NCI-H2081 treated with DMSO at 0.1 percent for 48 hours (cell line): ENCODE results near the gene OSBPL5.
"Not testable (repeated sequence)": the region's sequence is repeated elsewhere in the genome, so short reads cannot be mapped to it uniquely, and the experiment has no call there.

Experiments
- DNase-seq: peaks from one replicate; lab custom pipeline; 2025; lab: John Stamatoyannopoulos, UW

The OSBPL5 gene

DNA sequence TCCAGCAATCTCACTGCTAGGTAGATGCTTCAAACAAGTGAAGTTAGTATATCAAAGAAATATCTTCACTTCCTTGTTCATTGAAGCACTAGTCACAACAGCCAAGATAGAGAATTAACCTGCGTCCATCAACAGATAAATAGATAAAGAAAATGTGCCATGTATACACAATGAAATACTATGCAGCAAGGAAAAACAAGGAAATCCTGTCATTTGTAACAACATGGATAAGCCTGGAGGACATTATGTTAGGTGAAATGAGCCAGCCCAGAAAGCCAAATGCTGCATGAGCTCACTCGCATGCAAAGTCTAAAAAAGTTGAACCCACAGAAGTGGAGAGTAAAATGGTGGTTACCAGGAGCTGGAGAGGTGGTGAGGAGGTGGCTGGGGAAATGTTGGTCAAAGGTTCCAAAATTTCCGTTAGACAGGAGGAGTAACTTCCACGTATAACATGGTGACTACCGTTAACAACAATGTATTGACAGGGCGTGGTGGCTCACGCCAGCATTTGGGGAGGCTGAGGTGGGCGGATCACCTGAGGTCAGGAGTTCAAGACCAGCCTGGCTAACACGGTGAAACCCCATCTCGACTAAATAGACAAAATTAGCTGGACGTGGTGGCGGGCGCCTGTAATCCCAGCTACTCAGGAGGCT lies 84.3 kb downstream of the OSBPL5 start:
- no peak for DNase-seq

DNA sequence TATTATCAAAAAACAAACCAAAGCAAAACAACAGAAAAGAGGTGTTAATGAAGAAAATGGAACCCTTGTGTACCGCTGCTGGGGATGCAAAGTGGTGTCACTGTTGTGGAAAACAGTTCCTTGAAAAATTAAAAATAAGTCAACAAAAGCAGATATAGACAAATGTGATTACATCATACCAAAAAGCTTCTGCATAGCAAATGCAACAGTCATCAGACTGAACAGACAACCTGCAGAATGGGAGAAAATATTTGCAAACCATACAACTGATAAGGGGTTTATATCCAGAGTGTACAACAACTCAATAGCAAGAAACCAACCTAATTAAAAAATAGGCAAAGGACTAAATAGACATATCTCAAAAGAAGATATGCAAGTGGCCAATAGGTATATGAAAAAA lies 85.0 kb downstream of the OSBPL5 start:
- DNase-seq, result no peak

DNA sequence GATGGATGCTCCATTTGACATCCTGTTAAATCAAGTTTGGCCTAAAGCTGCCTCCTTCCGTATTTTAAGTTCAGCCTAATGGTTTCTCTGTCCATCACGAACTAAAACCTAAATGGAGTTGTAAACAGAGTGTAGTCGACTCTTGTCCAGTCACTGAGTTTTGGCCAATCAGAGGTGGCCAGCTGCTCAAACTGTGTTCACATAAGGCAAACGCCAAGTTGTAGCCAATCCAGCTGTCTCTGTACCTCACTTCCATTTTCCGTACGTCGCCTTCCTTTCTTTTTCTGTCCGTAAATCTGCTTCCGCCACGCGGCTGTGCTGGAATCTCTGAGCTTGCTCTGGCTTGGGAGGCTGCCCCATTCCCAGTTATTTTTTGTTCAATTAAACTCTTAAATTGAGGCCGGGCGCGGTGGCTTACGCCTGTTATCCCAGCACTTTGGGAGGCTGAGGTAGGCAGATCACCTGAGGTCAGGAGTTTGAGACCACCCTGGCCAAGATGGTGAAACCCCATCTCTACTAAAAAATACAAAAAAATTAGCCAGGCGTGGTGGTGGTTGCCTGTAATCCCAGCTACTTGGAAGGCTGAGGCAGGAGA lies 87.2 kb downstream of the OSBPL5 start:
- DNase-seq, result no peak

DNA sequence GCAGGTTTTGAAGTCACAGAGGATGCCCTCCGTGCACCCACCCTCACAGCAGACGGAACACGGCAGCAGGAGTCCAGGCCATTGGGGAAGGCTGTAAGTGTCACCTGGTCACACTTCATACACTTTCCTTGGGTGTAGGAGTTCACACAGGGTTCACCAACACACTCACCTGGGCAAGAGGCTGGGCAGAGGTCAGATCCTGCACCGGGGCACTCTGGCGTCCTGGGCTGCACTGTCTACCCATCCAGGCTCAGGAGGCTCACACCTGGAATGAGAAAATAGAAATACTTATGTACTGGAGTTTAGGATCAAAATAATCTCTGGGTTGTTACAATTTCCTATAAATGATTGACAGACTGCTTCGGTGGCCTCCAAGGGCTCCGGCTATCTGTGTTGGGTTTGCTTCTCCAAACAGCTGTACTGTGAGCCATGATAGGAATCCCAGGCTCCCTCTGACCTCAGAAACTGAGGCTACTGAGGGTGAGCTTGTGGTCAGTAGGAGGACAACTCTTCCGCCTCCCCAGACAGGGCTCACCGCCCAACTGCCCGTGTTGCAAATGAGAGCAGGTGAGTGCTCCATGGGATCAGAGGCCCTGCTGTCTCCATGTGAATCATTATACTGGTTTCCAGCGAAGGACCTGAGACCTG lies 87.8 kb downstream of the OSBPL5 start:
- DNase-seq, result no peak

DNA sequence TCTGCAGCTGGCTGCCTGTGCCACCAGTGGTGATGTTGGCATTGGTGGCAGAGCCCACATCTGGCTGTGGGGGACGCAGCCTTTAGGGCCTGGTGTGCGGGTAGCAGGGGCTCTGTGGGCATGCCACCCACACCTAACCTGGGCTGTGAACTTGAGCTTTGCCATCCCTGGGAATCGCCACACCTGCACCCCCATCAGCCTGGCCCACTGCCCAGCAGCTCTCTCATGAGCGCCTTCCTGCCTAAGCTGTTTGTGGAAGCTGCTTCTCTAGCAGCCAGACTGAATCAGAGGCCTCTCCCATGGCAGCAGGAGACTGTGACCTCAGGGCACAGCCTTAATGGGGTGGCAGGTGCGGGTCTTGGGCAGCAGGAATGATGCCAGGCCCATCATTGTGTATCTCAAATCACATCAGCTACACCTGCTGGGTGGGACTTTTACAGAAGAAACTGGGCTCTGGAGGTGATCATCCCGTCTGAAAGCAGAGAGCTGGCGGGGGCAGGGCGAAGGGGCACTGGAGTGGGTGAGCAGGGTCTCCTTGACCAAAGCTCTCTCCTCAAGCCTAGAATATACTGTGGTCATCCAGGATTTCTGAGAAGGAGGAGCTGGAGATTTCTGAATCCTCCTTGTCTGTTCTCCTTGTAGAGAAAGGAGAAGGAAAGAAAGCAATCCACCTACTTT lies 90.1 kb downstream of the OSBPL5 start:
- DNase-seq, result peak; percentile 31

DNA sequence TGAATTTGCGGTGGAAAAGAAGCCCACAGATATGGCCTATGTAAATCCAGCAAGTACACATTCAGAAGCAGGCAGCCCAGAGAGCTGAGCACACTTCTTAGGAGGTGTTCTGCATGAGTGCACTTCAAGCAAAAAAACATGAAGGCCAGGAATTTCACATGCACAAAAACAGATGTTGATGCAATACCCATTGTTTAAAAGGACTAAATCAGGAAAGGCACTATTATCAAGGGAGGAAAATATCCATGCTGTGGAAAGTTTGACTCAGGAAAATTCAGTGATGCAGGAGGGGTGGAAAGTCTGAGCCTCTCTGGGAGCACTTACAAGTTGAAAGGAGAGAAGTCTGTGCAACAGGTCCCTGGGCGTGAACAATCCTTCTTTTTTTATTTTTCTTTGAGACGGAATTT lies 92.1 kb downstream of the OSBPL5 start:
- no peak for DNase-seq

DNA sequence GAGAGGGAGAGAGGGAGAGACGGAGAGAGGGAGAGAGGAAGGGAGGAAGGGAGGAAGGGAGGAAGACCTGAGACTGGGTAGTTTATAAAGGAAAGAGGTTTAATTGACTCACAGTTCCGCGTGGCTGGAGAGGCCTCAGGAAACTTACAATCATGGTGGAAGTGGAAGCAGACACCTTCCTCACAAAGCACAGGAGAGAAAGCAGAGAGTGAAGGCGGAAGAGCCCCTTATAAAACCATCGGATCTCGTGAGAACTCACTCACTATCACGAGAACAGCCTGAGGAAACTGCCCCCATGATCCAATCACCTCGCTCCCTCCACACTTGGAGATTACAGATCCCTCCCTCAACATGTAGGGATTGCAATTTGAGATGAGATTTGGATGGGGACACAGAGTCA lies 95.7 kb downstream of the OSBPL5 start:
- no peak for DNase-seq

DNA sequence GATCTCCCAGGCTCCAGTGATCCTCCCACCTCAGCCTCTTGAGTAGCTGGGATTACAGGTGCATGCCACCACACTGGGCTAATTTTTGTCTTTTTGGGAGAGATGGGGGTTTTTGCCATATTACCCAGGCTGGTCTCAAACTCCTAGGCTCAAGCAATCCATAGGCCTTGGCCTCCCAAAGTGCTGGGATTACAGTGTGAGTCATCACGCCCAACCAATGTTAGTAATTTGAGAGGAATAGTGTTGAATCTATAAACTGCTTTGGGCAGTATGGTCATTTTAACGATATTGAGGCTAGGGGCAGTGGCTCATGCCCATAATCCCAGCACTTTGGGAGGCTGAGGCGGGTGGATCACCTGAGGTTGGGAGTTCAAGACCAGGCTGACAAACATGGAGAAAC lies 98.8 kb downstream of the OSBPL5 start:
- not testable (repeated sequence) for DNase-seq

DNA sequence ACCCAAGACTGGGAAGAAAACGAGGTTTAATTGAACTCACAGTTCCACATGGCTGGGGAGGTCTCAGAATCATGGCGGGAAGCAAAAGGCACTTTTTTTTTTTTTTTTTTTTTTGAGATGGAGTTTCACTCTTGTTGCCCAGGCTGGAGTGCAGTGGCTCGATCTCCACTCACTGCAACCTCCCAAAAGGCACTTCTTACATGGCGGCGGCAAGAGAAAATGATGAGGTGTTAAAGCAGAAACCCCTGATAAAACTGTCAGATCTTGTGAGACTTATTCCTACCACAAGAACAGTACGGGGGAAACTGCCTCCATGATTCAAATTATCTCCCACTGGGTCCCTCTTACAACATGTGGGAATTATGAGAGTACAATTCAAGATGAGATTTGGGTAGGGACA lies 100.4 kb downstream of the OSBPL5 start:
- DNase-seq, result not testable (repeated sequence)

DNA sequence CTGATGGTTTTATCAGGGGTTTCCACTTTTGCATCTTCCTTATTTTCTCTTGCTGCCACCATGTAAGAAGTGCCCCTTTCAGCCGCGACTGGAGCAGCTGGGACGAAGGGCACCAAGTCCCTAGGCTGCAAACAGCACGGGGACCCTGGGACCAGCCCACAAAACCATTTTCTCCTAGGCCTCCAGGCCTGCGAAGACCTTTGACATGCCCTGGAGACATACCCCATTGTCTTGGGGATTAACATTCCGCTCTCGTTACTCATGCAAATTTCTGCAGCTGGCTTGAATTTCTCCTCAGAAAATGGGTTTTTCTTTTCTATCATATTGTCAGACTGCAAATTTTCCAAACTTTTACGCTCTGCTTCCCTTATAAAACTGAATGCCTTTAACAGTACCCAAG lies 101.2 kb downstream of the OSBPL5 start:
- not testable (repeated sequence) for DNase-seq

DNA sequence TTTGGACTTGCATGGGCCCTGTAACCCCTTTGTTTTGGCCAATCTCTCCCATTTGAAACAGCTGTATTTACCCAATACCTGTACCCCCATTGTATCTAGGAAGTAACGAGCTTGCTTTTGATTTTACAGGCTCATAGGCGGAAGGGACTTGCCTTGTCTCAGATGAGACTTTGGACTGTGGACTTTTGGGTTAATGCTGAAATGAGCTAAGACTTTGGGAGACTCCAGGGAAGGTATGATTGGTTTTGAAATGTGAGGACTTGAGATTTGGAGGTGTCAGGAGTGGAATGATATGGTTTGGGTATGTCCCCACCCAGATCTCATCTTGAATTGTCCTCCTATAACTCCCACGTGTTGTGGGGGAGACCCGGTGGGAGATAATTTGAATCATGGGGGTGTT lies 101.7 kb downstream of the OSBPL5 start:
- DNase-seq, result not testable (repeated sequence)

DNA sequence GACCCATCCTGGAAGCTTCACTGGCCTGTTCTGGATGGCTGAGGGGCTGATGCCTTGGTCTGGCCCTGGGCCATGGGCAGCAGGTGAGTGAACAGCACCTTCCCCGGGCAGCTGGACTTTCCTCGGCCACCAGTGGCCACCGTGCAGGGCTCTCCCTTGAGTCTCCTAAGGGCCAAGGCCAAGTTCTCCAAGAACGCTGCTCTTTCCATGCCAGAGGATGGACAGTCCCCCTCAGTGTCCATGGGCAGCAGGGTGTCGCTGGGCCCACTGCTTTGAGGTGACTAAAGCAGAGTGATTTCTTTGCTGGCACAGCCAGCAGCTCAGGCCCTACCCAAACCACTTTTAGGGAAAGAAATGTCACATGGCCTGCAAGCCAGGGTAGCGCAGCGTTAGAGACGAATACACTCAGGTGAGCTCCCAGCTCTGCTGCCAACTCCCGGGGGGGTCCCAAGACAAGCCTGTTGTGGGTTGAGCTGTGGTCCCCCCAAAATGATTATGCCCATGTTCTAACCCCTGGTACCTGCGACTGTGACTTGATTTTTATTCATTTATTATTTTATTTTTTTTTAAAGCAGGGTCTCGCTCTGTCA lies 104.6 kb downstream of the OSBPL5 start:
- no peak for DNase-seq

DNA sequence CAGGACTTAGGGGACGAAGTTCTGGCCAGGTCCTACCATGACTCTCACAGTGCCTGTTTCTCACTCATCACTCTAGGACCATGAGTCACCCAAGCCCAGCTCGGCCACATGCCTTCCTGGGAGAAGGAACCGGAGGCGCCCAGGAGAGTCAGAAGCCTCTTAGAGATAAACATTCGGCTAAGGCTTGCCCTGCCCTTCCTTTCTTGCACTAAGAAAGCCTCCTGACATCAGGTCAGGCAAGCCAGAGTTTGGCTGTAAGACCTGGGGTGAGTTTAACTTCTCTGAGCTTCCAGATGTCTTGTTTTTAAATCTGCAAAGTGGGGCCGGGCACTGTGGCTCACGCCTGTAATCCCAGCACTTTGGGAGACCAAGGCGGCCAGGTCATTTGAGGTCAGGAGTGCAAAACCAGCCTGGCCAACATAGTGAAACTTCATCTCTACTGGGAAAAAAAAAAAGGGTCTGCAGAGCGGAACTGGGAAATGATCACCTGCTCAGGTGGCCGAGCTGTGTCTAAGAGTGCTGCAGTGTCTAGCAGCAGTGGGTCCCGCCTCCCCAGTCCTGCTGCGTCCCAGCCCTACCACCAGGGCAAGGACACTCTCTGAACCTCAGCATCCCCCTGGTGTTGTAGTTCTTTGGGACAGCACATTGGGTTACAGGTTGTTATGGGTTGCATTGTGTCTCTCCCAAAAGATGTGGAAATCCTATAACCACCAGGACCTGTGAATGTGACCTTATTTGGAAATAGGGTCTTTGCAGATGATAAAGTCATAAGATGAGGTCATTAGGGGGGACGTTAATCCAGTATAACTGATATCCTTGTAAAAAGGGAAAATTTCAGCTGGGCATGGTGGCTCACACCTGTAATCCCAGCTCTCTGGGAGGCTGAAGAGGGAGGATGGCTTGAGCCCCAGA lies 106.1 kb downstream of the OSBPL5 start:
- DNase-seq, result no peak

DNA sequence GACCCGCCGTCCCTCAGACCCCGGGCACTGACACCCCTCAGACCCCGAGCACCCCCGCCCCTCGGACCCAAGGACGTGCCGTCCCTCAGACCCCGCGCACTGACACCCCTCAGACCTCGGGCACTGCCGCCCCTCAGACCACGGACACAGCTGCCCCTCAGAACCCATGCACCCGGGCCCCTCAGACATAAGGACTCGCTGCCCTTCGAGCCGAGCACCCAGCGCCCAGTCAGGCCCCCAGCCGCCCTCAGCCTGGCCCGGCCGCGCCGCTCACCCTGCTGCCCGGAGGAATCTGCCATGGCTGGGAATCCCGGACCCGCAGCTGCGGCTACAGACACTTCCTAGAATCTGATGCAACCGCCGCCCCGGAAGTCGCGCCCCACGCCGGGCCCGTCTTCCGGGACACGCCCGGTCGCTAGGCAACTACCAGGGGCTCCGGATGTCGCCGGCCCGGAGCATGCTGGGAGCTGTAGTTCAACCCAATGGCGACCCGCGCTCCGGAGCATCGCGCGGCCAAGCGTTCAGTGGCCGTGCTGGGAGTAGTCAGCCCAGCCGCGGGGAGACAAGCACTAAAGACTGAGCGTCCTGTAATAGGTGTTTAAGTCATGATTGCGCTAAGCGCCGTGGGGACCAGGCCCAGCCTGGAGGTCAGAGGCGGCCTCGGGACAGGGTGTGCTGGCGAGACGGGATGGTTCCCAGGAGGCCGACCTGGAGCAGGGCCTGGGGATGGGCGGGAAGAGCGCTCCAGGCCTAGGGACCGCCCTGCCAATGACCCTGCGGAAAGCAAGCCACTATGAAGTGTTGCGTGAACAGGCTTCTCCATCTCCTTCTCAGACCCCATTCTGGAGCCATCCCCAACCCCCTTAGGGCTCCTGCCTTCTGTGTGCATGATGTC lies 107.8 kb downstream of the OSBPL5 start, which contains the start of gene CARS1:
CARS1 (minus strand) TSS at position 355 of the 895 bp plus-strand sequence; CDS start at position 299, 56 bp downstream.
- peak; percentile 58 for DNase-seq

DNA sequence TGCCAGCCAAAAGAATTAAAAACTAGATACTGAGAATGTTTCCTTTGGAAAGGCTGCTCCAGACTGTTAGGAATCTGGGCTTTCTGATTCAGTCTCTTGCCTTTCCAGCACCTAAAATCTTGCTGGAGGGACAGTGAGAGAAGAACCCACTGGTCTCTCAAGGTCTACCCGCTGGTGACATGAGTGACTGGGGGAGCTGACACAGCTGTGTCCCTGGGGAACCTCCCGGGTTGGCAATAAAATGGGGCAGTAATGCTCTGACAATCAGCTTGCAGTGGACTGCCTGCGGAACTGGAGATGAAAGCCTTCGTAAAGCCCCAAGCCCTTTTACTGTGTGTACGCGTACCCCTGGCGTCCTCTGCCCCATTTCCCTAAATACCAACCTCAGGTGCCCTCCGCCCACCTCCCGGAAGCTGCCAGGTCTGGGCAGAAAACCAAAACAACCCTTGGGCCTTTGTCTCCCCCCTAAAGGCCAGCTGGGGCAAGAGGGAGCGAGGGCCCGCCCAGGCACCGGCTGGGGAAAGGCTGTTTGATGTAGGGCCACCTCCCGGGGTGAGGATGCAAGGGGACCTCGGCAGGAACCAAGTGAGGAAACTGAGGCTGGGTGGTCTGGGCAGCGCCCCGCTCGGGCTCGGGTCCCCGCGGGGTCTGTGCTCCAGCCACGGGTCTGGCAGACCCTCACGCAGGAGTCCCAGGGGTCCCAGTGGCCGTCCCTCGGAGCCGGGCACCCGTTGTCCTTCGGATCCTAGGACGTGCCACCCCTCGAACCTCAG lies 108.6 kb downstream of the OSBPL5 start:
- DNase-seq, result no peak

DNA sequence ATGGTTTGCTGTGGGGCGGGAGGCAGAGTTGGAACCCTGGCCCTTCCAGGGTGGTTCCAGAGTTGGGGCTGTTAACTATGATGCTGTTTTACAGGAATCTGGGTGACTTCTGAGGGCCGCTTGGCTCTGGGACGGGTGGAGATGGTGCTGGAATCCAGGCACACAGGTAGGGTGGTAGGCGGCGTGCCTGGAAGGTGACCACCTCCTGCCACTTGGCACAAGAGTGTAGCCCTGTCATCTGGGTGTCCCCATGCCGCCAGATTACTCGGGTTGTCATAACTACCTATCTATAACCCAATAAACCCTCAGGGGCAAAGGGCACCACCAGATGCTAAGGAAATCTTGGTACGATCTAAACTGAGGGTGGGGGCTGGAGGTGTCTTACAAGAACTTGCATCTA lies 109.2 kb downstream of the OSBPL5 start:
- no peak for DNase-seq

DNA sequence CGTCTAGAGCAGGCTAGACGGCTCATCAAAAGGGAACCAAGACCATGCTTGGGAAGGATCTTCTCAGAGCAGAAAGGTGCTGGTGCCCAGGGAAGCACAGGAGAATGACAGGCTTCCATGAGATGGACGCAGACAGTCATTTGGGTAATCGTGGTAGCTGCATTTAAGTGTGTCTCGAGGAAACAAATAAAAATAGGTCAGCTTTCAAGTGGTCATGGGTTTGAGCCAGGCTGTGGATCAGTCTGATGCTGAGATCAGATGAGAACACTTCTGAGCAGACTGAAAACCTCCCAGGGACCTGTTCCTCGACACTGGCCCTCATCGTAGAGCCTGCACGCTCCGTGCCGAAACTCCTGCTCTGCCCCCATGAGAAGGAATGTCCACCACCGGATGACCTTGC lies 112.5 kb downstream of the OSBPL5 start:
- no peak for DNase-seq

DNA sequence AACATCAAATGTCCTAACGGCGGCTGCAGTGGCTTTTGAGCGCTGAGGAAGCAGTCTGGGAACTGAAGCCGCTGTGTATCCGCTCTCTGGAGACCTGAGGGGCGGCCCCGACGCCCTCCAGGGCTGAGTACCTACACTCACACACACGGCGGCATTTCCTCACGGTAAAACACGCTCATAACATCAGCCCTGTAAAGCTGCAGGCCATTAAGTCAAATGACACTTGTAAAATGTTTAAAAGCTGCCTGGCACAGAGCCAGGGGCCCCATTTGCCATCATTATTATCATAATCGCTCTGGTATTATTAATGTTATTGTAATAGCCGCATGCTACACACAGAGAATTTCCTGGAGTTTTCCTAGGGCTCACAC lies 113.0 kb downstream of the OSBPL5 start:
- DNase-seq, result no peak
